WTC11 (cell line): ENCODE measurements around the gene NSMF. TPM values are rescaled to one million over a fixed set of nuclear protein-coding genes. Genes with fewer than 3 reads are reported as not detected.

Experiments
- ATAC-seq: fragments of 200-7000 bp; cut with Tn5 transposase; 2 replicates; pipeline ENCODE4 v1.10.0; 2021; ENCODE audit warnings: mild to moderate bottlenecking, moderate library complexity
- CTCF ChIA-PET: fragments of 300-600 bp; sonication (Branson Sonifier 250); formaldehyde crosslinking; loops from one replicate; lab custom pipeline; 2021; ENCODE audit warnings: antibody characterized with exemption; lab: Charles Lee
- POLR2A ChIA-PET: fragments of 350-600 bp; sonication (Branson Sonifier 250); formaldehyde crosslinking; loops from one replicate; lab custom pipeline; 2021; ENCODE audit warnings: antibody characterized with exemption; lab: Charles Lee
- DNase-seq: peaks from one replicate; pipeline ENCODE4 v3.0.0; 2021; ENCODE audit warnings: low spot score
- H3K27ac Mint-ChIP-seq: 2 replicates; pipeline ENCODE4 v1.8.0; 2021; ENCODE audit warnings: mixed read lengths
- H3K27me3 Mint-ChIP-seq: 2 replicates; pipeline ENCODE4 v1.8.0; 2021; ENCODE audit warnings: low read depth, mild to moderate bottlenecking, moderate library complexity, mixed read lengths
- H3K36me3 Mint-ChIP-seq: 2 replicates; pipeline ENCODE4 v1.8.0; 2021; ENCODE audit warnings: mixed read lengths
- H3K4me1 Mint-ChIP-seq: 2 replicates; pipeline ENCODE4 v1.8.0; 2022; ENCODE audit warnings: mixed read lengths
- H3K4me3 Mint-ChIP-seq: 2 replicates; pipeline ENCODE4 v1.8.0; 2021; ENCODE audit warnings: mild to moderate bottlenecking, moderate library complexity, mixed read lengths
- H3K9me3 Mint-ChIP-seq: 2 replicates; pipeline ENCODE4 v1.8.0; 2021; ENCODE audit warnings: mixed read lengths
- ARID4B ChIP-seq: sonication (generic); formaldehyde crosslinking; IDR thresholded peaks from 2 replicates; pipeline ENCODE4 v1.8.0; 2023; ENCODE audit warnings: missing genetic modification reagents, mild to moderate bottlenecking, borderline replicate concordance
- ATF1 ChIP-seq: sonication (generic); formaldehyde crosslinking; IDR thresholded peaks from 2 replicates; pipeline ENCODE4 v1.8.1; 2023; ENCODE audit warnings: mild to moderate bottlenecking, moderate library complexity, missing genetic modification reagents
- CREM ChIP-seq: sonication (generic); formaldehyde crosslinking; IDR thresholded peaks from 2 replicates; pipeline ENCODE4 v1.8.1; 2022; ENCODE audit warnings: mild to moderate bottlenecking, missing genetic modification reagents, moderate library complexity
- GTF2I ChIP-seq: fragments of 250-450 bp; sonication (Bioruptor Pico); conservative IDR thresholded peaks from 2 replicates; pipeline ENCODE4 v1.4.0; 2021; ENCODE audit warnings: mild to moderate bottlenecking
- MYBL2 ChIP-seq: sonication (generic); formaldehyde crosslinking; IDR thresholded peaks from 2 replicates; pipeline ENCODE4 v1.8.1; 2023; ENCODE audit warnings: mild to moderate bottlenecking, moderate library complexity, missing genetic modification reagents
- NFYB ChIP-seq: sonication (generic); formaldehyde crosslinking; conservative IDR thresholded peaks from 2 replicates; pipeline ENCODE4 v1.8.0; 2022; ENCODE audit warnings: low read depth, missing genetic modification reagents
- NR2C2 ChIP-seq: sonication (generic); formaldehyde crosslinking; IDR thresholded peaks from 2 replicates; pipeline ENCODE4 v1.8.0; 2022; ENCODE audit warnings: mild to moderate bottlenecking, missing genetic modification reagents
- NR3C1 ChIP-seq: sonication (generic); formaldehyde crosslinking; conservative IDR thresholded peaks from 2 replicates; pipeline ENCODE4 v1.8.1; 2023; ENCODE audit warnings: low read depth, mild to moderate bottlenecking, missing genetic modification reagents
- STAT6 ChIP-seq: sonication (generic); formaldehyde crosslinking; conservative IDR thresholded peaks from 2 replicates; pipeline ENCODE4 v1.8.1; 2023; ENCODE audit warnings: mild to moderate bottlenecking, low read depth, missing genetic modification reagents, moderate library complexity
- TEAD1 ChIP-seq: sonication (generic); formaldehyde crosslinking; IDR thresholded peaks from 2 replicates; pipeline ENCODE4 v1.8.0; 2022; ENCODE audit warnings: mild to moderate bottlenecking, missing genetic modification reagents
- TEAD4 ChIP-seq: sonication (generic); formaldehyde crosslinking; IDR thresholded peaks from 2 replicates; pipeline ENCODE4 v1.8.0; 2022; ENCODE audit warnings: mild to moderate bottlenecking, missing genetic modification reagents
- ZNF121 ChIP-seq: sonication (generic); formaldehyde crosslinking; IDR thresholded peaks from 2 replicates; pipeline ENCODE4 v1.8.0; 2023; ENCODE audit warnings: missing genetic modification reagents
- ZNF138 ChIP-seq: sonication (generic); formaldehyde crosslinking; conservative IDR thresholded peaks from 2 replicates; pipeline ENCODE4 v1.8.1; 2022; ENCODE audit warnings: mild to moderate bottlenecking, moderate library complexity, missing genetic modification reagents
- ZNF532 ChIP-seq: fragments of 250-450 bp; sonication (Bioruptor Pico); IDR thresholded peaks from 2 replicates; pipeline ENCODE4 v1.9.0; 2021; ENCODE audit warnings: mild to moderate bottlenecking, borderline replicate concordance
- total RNA-seq: library from RNA; stranded (reverse); gene quantifications from 3 replicates; pipeline ENCODE4 v1.2.3, GENCODE V29; 2021
- TF ChIP-seq, protein P1 (sequence below): sonication (generic); formaldehyde crosslinking; IDR thresholded peaks from 2 replicates; pipeline ENCODE4 v1.8.1; 2023; ENCODE audit warnings: mild to moderate bottlenecking, missing genetic modification reagents, moderate library complexity
- TF ChIP-seq, protein P2 (sequence below): sonication (generic); formaldehyde crosslinking; IDR thresholded peaks from 2 replicates; pipeline ENCODE4 v1.8.1; 2022; ENCODE audit warnings: low read depth, mild to moderate bottlenecking, moderate library complexity, missing genetic modification reagents, borderline replicate concordance
- TF ChIP-seq, protein P3 (sequence below): sonication (generic); formaldehyde crosslinking; IDR thresholded peaks from 2 replicates; pipeline ENCODE4 v1.8.1; 2022; ENCODE audit warnings: mild to moderate bottlenecking, moderate library complexity, missing genetic modification reagents
- TF ChIP-seq, protein P4 (sequence below): sonication (generic); formaldehyde crosslinking; IDR thresholded peaks from 2 replicates; pipeline ENCODE4 v1.8.1; 2023; ENCODE audit warnings: mild to moderate bottlenecking, missing genetic modification reagents, moderate library complexity

Gene NSMF
- total RNA-seq, 1 experiment from 2014 or later = 61.9 TPM

- POLR2A ChIA-PET = no interaction called here
- Mint-ChIP-seq H3K4me1 (no peaks in the 10 kb centered on the region), H3K27me3 (peaks cover 5% of the 10 kb centered on the region; the same call in 1 of the 2 replicates), H3K27ac (no peak overlapping the region; the same call in 1 of the 2 replicates), H3K9me3 (no peaks in the 10 kb centered on the region), H3K4me3 (no peak overlapping the region), H3K36me3 (no peaks in the 10 kb centered on the region)
- no peak for TF ChIP-seq ZNF138 (CRISPR knock-in tag)
- TF ChIP-seq, protein P1, sequence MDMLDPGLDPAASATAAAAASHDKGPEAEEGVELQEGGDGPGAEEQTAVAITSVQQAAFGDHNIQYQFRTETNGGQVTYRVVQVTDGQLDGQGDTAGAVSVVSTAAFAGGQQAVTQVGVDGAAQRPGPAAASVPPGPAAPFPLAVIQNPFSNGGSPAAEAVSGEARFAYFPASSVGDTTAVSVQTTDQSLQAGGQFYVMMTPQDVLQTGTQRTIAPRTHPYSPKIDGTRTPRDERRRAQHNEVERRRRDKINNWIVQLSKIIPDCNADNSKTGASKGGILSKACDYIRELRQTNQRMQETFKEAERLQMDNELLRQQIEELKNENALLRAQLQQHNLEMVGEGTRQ (CRISPR knock-in tag) = no peak
- no peak for DNase-seq
- CTCF ChIA-PET = interaction anchor here (0.7 to 1.8 kb wide), 2 partner anchors 14 to 136 kb away, joined by 3 to 8 read pairs; partner anchors contain the start of genes EXD3 and NOXA1
- ATAC-seq = no peak
Measured at GRCh38 chr9:137409515-137409914, 49.6 kb downstream of the NSMF start.

DNA sequence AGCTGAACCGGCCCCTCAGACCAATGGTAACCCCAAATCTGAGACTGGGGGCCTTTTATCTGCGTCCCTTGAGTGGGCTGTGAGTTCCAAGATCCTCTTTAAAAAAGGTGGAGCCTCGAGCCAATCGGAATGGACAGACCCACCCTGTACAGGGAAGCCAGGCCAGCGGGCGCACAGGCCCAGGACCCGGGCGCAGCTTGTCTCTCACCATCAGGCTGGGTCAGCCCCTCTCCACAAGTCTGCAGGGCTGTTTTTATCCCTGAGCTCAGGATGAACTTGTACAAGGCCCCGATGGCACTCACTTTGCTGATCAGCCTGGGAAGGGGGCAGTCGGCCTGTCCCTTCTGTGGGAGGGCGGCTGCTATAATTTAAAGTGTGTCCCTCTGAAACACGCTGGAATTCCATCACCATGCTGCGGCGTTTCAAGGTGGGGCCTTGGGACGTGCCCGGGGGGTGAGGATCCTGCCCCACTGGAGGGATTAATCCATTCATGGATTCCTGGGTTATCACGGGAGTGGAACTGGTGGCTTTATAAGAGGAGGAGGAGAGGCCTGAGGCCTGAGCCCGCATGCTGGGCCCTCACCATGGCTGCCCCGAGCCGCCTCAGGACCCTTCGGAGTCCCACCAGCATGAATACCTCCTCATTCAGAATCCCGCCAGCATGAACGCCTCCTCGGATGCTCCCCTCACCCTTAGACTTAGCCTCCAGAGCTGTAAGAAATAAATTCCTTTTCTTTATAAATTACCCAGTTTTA lies 50.3 kb downstream of the NSMF start:
- peaks cover 5% of the 10 kb centered on the region; the same call in 1 of the 2 replicates for H3K27me3 Mint-ChIP-seq
- no peak overlapping the region for H3K4me3 Mint-ChIP-seq
- no peaks in the 10 kb centered on the region for H3K4me1 Mint-ChIP-seq
- H3K9me3 Mint-ChIP-seq = no peaks in the 10 kb centered on the region
- no peak overlapping the region; the same call in 1 of the 2 replicates for H3K27ac Mint-ChIP-seq
- ATAC-seq (no peak), DNase-seq (no peak)
- CTCF ChIA-PET = interaction anchor here (0.6 to 2.3 kb wide), 7 partner anchors 14 to 245 kb away, joined by 3 to 8 read pairs (median 6); partner anchors contain the start of genes ENTPD8, EXD3, NOXA1 and NRARP
- POLR2A ChIA-PET = no interaction called here
- no peaks in the 10 kb centered on the region for H3K36me3 Mint-ChIP-seq
- TF ChIP-seq ATF1 (no peak), NFYB (CRISPR knock-in tag) (no peak), NR2C2 (CRISPR knock-in tag) (no peak), ZNF121 (CRISPR knock-in tag) (no peak), CREM (no peak), ZNF532 (no peak), MYBL2 (CRISPR knock-in tag) (no peak), TEAD4 (CRISPR knock-in tag) (no peak), NR3C1 (CRISPR knock-in tag) (no peak), TEAD1 (no peak), STAT6 (CRISPR knock-in tag) (no peak), GTF2I (CRISPR knock-in tag) (no peak), ARID4B (CRISPR knock-in tag) (no peak)
- TF ChIP-seq, protein P2, sequence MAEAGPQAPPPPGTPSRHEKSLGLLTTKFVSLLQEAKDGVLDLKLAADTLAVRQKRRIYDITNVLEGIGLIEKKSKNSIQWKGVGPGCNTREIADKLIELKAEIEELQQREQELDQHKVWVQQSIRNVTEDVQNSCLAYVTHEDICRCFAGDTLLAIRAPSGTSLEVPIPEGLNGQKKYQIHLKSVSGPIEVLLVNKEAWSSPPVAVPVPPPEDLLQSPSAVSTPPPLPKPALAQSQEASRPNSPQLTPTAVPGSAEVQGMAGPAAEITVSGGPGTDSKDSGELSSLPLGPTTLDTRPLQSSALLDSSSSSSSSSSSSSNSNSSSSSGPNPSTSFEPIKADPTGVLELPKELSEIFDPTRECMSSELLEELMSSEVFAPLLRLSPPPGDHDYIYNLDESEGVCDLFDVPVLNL (CRISPR knock-in tag) = no peak
- TF ChIP-seq, protein P3, sequence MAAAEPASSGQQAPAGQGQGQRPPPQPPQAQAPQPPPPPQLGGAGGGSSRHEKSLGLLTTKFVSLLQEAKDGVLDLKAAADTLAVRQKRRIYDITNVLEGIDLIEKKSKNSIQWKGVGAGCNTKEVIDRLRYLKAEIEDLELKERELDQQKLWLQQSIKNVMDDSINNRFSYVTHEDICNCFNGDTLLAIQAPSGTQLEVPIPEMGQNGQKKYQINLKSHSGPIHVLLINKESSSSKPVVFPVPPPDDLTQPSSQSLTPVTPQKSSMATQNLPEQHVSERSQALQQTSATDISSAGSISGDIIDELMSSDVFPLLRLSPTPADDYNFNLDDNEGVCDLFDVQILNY (CRISPR knock-in tag) = no peak
- TF ChIP-seq, protein P4, sequence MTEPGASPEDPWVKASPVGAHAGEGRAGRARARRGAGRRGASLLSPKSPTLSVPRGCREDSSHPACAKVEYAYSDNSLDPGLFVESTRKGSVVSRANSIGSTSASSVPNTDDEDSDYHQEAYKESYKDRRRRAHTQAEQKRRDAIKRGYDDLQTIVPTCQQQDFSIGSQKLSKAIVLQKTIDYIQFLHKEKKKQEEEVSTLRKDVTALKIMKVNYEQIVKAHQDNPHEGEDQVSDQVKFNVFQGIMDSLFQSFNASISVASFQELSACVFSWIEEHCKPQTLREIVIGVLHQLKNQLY (CRISPR knock-in tag) = no peak
